ENCODE data around the gene STK24. TPM values are rescaled to one million over a fixed set of nuclear protein-coding genes. Genes with fewer than 3 reads are reported as not detected.

Gene STK24
- polyA plus RNA-seq, 1 of the 3 experiments (the other 2 are of a cell fraction), result 30.5 TPM

- TF ChIP-seq IRF3 (IDR thresholded peaks at IDR 0.05; ENCODE audit: low read depth, low read length), result no peak
- no peak for TF ChIP-seq MXI1 (IDR thresholded peaks at IDR 0.05; ENCODE audit: low read depth, low read length)
Observed at GRCh38 chr13:98466634-98467236, 110.2 kb downstream of the STK24 start (continued).

- no peaks in the 10 kb centered on the region for H3K9me2 ChIP-seq
- H3F3A ChIP-seq (replicated peaks; ENCODE audit: insufficient read depth), result no peaks in the 10 kb centered on the region
- peaks cover 0 to 7% of the 10 kb centered on the region in 2 experiments; a peak in 1 of 4 replicates for H3K4me1 ChIP-seq (ENCODE audit: control insufficient read depth in 1 of 2, insufficient read depth in 2 of 2, low read depth in 1 of 2, low read length in 1 of 2)
- no peak overlapping the region for H3K9ac ChIP-seq
- no peaks in the 10 kb centered on the region for H4K20me1 ChIP-seq (ENCODE audit: insufficient read depth)
- ChIA-PET POLR2A (no interaction called here), CTCF (interaction anchor here (1.0 to 1.2 kb wide), 2 partner anchors 15 to 190 kb away, joined by 4 to 5 read pairs; no protein-coding TSS in a partner anchor)
- H3K79me2 ChIP-seq (ENCODE audit: insufficient read depth), result peaks cover 7% of the 10 kb centered on the region; the same call in 1 of the 2 replicates
- no peaks in the 10 kb centered on the region for H3K9me3 ChIP-seq
- H3K36me3 ChIP-seq (replicated peaks in 1 of 2; ENCODE audit: control insufficient read depth in 1 of 2, insufficient read depth in 2 of 2, low read length in 1 of 2), result peaks cover 4 to 57% of the 10 kb centered on the region in 2 experiments
- no peak for DNase-seq
- no peak overlapping the region for H3K4me2 ChIP-seq
- TF ChIP-seq TAF1 (IDR thresholded peaks at IDR 0.05; ENCODE audit: borderline replicate concordance, low read depth, low read length), result no peak
- no peak for TF ChIP-seq USF1 (IDR thresholded peaks at IDR 0.05; ENCODE audit: borderline replicate concordance, low read depth)
- TF ChIP-seq MEF2A (IDR thresholded peaks at IDR 0.05; ENCODE audit: borderline replicate concordance, low read depth), result no peak
- TF ChIP-seq POLR2AphosphoS5 (IDR thresholded peaks at IDR 0.05; ENCODE audit: low read depth, low read length), result no peak
- TF ChIP-seq FOSL2 (IDR thresholded peaks at IDR 0.05; ENCODE audit: borderline replicate concordance, low read depth), result no peak
- H3K4me3 ChIP-seq (ENCODE audit: low read depth in 2 of 2, low read length in 1 of 2), result no peak overlapping the region
- WGBS (ENCODE audit: low lambda C conversion rate), result 96% methylated on average over 8 of the region's 8 CpGs
- no peak overlapping the region for H2AFZ ChIP-seq (ENCODE audit: low read depth)
- no peaks in the 10 kb centered on the region for H3K27me3 ChIP-seq (ENCODE audit: insufficient read depth)
- H3K27ac ChIP-seq (ENCODE audit: low read depth in 2 of 2, low read length in 1 of 2), result no peak overlapping the region
Observed at GRCh38 chr13:98462946-98463345, 114.0 kb downstream of the STK24 start.

DNA sequence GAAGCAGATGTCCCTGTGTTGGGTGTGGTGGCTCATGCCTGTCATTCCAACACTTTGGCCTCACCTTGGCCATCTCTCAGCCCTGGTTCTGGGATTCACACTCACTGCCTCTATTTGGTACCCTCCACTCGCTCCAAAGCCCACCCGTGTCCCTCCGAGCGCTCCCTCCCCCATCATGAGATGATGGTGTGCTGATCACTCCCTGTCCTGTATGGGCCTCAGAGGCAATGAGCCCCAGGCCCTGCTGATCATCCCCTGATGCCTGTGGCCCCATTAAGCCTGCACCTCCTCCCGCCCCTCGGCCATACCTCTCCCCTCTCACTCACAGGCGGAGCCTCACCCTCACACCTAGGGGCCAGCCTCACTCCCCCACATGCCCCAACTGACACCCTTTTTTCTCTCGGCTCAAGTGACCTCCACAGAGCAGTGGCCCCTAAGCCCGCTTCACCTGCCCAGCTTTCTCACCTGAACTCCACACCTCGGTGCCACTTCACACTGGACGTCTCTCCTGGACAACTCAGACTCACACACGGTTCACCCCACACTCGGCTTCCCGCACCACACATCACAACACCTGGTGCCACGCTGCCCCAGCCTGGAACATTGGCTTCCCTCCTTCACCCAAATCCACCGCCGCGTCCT lies 114.5 kb downstream of the STK24 start:
- 94% methylated on average over 18 of the region's 18 CpGs for WGBS (ENCODE audit: low lambda C conversion rate)
- Histone ChIP-seq H3K27ac (ENCODE audit: low read depth in 2 of 2, low read length in 1 of 2) (no peak overlapping the region), H3K9ac (no peak overlapping the region), H2AFZ (ENCODE audit: low read depth) (no peak overlapping the region), H3K4me2 (no peak overlapping the region), H4K20me1 (ENCODE audit: insufficient read depth) (no peaks in the 10 kb centered on the region), H3K27me3 (ENCODE audit: insufficient read depth) (no peaks in the 10 kb centered on the region), H3K36me3 (replicated peaks in 1 of 2; ENCODE audit: control insufficient read depth in 1 of 2, insufficient read depth in 2 of 2, low read length in 1 of 2) (peaks cover 4 to 57% of the 10 kb centered on the region in 2 experiments), H3K79me2 (ENCODE audit: insufficient read depth) (peaks cover 7% of the 10 kb centered on the region; the same call in 1 of the 2 replicates), H3F3A (replicated peaks; ENCODE audit: insufficient read depth) (no peaks in the 10 kb centered on the region), H3K9me3 (no peaks in the 10 kb centered on the region), H3K4me1 (ENCODE audit: control insufficient read depth in 1 of 2, insufficient read depth in 2 of 2, low read depth in 1 of 2, low read length in 1 of 2) (peaks cover 0 to 4% of the 10 kb centered on the region in 2 experiments; a peak in 1 of 4 replicates), H3K9me2 (no peaks in the 10 kb centered on the region), H3K4me3 (ENCODE audit: low read depth in 2 of 2, low read length in 1 of 2) (no peak overlapping the region)
- no peak for DNase-seq
- POLR2A ChIA-PET, result no interaction called here
- CTCF ChIA-PET, result interaction anchor here (1.3 kb wide), 1 partner anchor 14 kb away, joined by 4 read pairs; no protein-coding TSS in a partner anchor
- TF ChIP-seq FOXJ3 (CRISPR knock-in tag; IDR thresholded peaks at IDR 0.05) (no peak), NFIC (IDR thresholded peaks at IDR 0.05; ENCODE audit: borderline replicate concordance) (no peak), FOXM1 (IDR thresholded peaks at IDR 0.05; ENCODE audit: low read depth) (no peak), USF1 (IDR thresholded peaks at IDR 0.05; ENCODE audit: borderline replicate concordance, low read depth) (no peak), IRF3 (IDR thresholded peaks at IDR 0.05; ENCODE audit: low read depth, low read length) (no peak)
